OCI-LY7 (cell line): ENCODE measurements around the gene CYP4F2. TPM values are rescaled to one million over a fixed set of nuclear protein-coding genes. Genes with fewer than 3 reads are reported as not detected.
"Not testable (repeated sequence)": the region's sequence is repeated elsewhere in the genome, so short reads cannot be mapped to it uniquely, and the experiment has no call there.

Experiments used
- BruUV-seq: library from RNA; stranded (reverse); fragments of 400-500 nt; replicated peaks from 2 replicates; lab custom pipeline; 2021; lab: Mats Ljungman, UMichigan
- CTCF ChIA-PET: fragments of 300-600 bp; sonication (Branson Sonifier 250); formaldehyde crosslinking; loops from one replicate; lab custom pipeline; 2022; ENCODE audit warnings: antibody characterized with exemption; ENCODE audit not compliant: unreplicated experiment; lab: Charles Lee
- POLR2A ChIA-PET: fragments of 300-600 bp; sonication (Branson Sonifier 250); formaldehyde crosslinking; loops from one replicate; lab custom pipeline; 2022; ENCODE audit warnings: antibody characterized with exemption; lab: Charles Lee
- DNase-seq: peaks from one replicate; pipeline ENCODE4 v3.0.0-alpha.2; 2015; ENCODE audit warnings: low spot score
- H2AFZ ChIP-seq: fragments of 200-600 bp; sonication (generic), shearing (Covaris generic); 2 replicates; pipeline ENCODE4 v1.6.1; 2014; ENCODE audit warnings: mild to moderate bottlenecking, antibody characterized with exemption, low read length, moderate library complexity
- H3K27ac ChIP-seq: fragments of 200-600 bp; sonication (generic); 2 replicates; pipeline ENCODE4 v1.5.1; 2014; ENCODE audit warnings: mixed run types, low read depth, mild to moderate bottlenecking, moderate library complexity, low read length, inconsistent platforms; ENCODE audit not compliant: poor library complexity, severe bottlenecking
- H3K36me3 ChIP-seq: fragments of 200-600 bp; sonication (generic); 2 replicates; pipeline ENCODE4 v1.6.1; 2014; ENCODE audit warnings: mild to moderate bottlenecking, antibody characterized with exemption, low read length, moderate library complexity, mixed read lengths; ENCODE audit not compliant: insufficient read depth
- H3K4me1 ChIP-seq: fragments of 200-600 bp; sonication (generic); 2 replicates; pipeline ENCODE4 v1.5.1; 2014; ENCODE audit warnings: mild to moderate bottlenecking, low read length; ENCODE audit not compliant: insufficient read depth, poor library complexity, severe bottlenecking
- H3K4me2 ChIP-seq: fragments of 200-600 bp; sonication (generic); 2 replicates; pipeline ENCODE4 v1.6.1; 2014; ENCODE audit warnings: mild to moderate bottlenecking, low read length
- H3K4me3 ChIP-seq: fragments of 200-600 bp; sonication (generic); 2 replicates; pipeline ENCODE4 v1.5.1; 2014; ENCODE audit warnings: mild to moderate bottlenecking, low read depth, low read length; ENCODE audit not compliant: poor library complexity, severe bottlenecking
- H3K79me2 ChIP-seq: fragments of 200-600 bp; sonication (generic); 2 replicates; pipeline ENCODE4 v1.6.1; 2016; ENCODE audit warnings: low read depth, mild to moderate bottlenecking, low read length, moderate library complexity, mixed read lengths; ENCODE audit not compliant: insufficient read depth
- H3K9me2 ChIP-seq: fragments of 200-600 bp; sonication (generic); 2 replicates; pipeline ENCODE4 v1.6.1; 2016; ENCODE audit warnings: mild to moderate bottlenecking, low read length, mixed read lengths; ENCODE audit not compliant: insufficient read depth
- H3K9me3 ChIP-seq: fragments of 200-600 bp; sonication (generic); 2 replicates; pipeline ENCODE4 v1.6.1; 2014; ENCODE audit warnings: mild to moderate bottlenecking, mixed run types, low read length, mixed read lengths
- H4K20me1 ChIP-seq: fragments of 200-600 bp; sonication (generic); 2 replicates; pipeline ENCODE4 v1.6.1; 2014; ENCODE audit warnings: mild to moderate bottlenecking, antibody characterized with exemption, low read length, moderate library complexity, mixed read lengths; ENCODE audit not compliant: insufficient read depth
- EZH2phosphoT487 ChIP-seq: fragments of 200-600 bp; sonication (generic); IDR thresholded peaks from 2 replicates; pipeline ENCODE4 v1.6.1; 2018; ENCODE audit warnings: low read depth, borderline replicate concordance, mild to moderate bottlenecking, mixed run types, antibody characterized with exemption, low read length, moderate library complexity, mixed read lengths
- intact Hi-C: fragments of 100-400 bp; cut with micrococcal nuclease; formaldehyde crosslinking; loops from one replicate; pipeline ENCODE4 v1.10.0; 2022; ENCODE audit not compliant: unreplicated experiment
- total RNA-seq, 2 experiments: library from RNA; depleted of rRNA in 1 of 2; stranded (reverse); fragments of >200 nt in 1 of 2; shearing (Covaris generic) in 1 of 2; gene quantifications; 2 replicates each; pipeline ENCODE4 v1.2.3, GENCODE V29; 2014 to 2022
- TF ChIP-seq, protein P1 (sequence below): fragments of 200-600 bp; sonication (generic); conservative IDR thresholded peaks from 2 replicates; pipeline ENCODE4 v1.5.1; 2014; ENCODE audit warnings: mild to moderate bottlenecking, antibody characterized with exemption, low read length, moderate library complexity, mixed read lengths

The CYP4F2 gene
- total RNA-seq, 2 experiments from 2014 or later: not detected

DNA sequence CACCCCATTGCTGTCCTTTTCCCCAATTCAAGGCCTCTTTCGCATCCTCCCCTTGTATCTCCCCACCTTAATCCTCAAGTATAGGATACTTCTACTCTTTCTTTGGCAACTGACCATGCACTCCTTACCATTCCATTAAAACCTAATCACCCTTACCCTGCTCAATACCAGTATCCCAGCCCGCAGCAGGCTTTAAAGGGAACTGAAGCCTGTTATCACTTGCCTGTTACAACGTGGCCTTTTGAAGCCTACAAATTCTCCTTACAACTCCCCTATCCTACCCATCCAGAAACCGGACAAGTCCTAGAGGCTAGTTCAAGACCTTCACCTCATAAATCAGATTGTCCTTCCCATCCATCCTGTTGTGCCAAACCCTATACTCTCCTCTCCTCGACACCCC lies 66.2 kb downstream of the CYP4F2 start:
- intact Hi-C loops: no loop called here
- Histone ChIP-seq H3K4me2 (no peak overlapping the region), H3K27ac (no peak overlapping the region), H3K9me2 (no peaks in the 10 kb centered on the region), H2AFZ (no peak overlapping the region), H3K4me3 (no peak overlapping the region), H4K20me1 (no peaks in the 10 kb centered on the region), H3K4me1 (peaks cover 11% of the 10 kb centered on the region), H3K9me3 (no peaks in the 10 kb centered on the region), H3K79me2 (no peaks in the 10 kb centered on the region), H3K36me3 (no peaks in the 10 kb centered on the region)
- CTCF ChIA-PET: no interaction called here
- BruUV-seq: no TSS peak
- no peak for TF ChIP-seq EZH2phosphoT487
- TF ChIP-seq, protein P1, sequence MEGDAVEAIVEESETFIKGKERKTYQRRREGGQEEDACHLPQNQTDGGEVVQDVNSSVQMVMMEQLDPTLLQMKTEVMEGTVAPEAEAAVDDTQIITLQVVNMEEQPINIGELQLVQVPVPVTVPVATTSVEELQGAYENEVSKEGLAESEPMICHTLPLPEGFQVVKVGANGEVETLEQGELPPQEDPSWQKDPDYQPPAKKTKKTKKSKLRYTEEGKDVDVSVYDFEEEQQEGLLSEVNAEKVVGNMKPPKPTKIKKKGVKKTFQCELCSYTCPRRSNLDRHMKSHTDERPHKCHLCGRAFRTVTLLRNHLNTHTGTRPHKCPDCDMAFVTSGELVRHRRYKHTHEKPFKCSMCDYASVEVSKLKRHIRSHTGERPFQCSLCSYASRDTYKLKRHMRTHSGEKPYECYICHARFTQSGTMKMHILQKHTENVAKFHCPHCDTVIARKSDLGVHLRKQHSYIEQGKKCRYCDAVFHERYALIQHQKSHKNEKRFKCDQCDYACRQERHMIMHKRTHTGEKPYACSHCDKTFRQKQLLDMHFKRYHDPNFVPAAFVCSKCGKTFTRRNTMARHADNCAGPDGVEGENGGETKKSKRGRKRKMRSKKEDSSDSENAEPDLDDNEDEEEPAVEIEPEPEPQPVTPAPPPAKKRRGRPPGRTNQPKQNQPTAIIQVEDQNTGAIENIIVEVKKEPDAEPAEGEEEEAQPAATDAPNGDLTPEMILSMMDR: no peak
- POLR2A ChIA-PET: no interaction called here
- DNase-seq: no peak

DNA sequence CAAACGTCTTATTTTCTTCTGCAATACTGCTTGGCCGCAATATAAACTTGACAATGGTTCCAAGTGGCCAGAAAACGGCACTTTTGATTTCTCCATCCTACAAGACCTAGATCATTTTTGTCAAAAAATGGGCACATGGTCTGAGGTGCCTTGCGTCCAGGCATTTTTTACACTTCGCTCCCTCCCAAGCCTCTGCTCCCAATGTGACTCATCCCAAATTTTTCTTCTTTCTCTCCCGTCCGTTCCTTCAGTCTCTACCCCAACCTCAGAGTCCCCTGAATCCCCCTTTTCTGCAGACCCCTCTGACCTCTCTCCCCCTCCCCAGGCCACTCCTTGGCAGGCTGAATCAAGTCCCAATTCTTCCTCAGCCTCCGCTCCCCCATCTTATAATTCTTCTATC lies 68.1 kb downstream of the CYP4F2 start:
- H3K9me2 ChIP-seq: no peaks in the 10 kb centered on the region
- BruUV-seq: no TSS peak
- ChIA-PET CTCF (no interaction called here), POLR2A (no interaction called here)
- no peaks in the 10 kb centered on the region for H3K36me3 ChIP-seq
- H4K20me1 ChIP-seq: no peaks in the 10 kb centered on the region
- H3K4me3 ChIP-seq: no peak overlapping the region
- no peaks in the 10 kb centered on the region for H3K4me1 ChIP-seq
- no peaks in the 10 kb centered on the region for H3K9me3 ChIP-seq
- intact Hi-C loops: no loop called here
- no peak for DNase-seq
- H2AFZ ChIP-seq: no peak overlapping the region
- H3K27ac ChIP-seq: no peak overlapping the region
- no peak overlapping the region for H3K4me2 ChIP-seq
- no peak for TF ChIP-seq EZH2phosphoT487
- TF ChIP-seq, protein P1: no peak
- H3K79me2 ChIP-seq: no peaks in the 10 kb centered on the region

DNA sequence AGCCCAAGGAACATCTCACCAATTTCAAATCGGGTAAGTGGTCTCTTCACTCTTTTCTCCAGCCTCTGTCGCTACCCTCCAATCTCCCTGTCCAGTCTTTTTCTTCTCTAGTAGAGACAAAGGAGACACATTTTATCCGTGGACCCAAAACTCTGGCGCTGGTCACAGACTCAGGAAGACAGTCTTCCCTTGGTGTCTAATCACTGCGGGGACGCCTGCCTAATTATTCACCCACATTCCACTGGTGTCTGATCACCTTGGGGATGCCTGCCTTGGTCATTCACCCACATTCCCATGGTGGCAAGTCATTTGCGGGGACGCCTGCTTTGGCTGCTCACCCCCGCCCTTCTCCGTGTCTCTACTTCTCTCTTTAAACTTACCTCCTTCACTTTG lies 68.6 kb downstream of the CYP4F2 start:
- no peak overlapping the region for H3K4me2 ChIP-seq
- TF ChIP-seq, protein P1: no peak
- no peak for TF ChIP-seq EZH2phosphoT487
- H3K9me2 ChIP-seq: no peaks in the 10 kb centered on the region
- H3K36me3 ChIP-seq: no peaks in the 10 kb centered on the region
- ChIA-PET POLR2A (no interaction called here), CTCF (no interaction called here)
- no peaks in the 10 kb centered on the region for H3K79me2 ChIP-seq
- no peak for DNase-seq
- H3K9me3 ChIP-seq: no peaks in the 10 kb centered on the region
- intact Hi-C loops: no loop called here
- H4K20me1 ChIP-seq: no peaks in the 10 kb centered on the region
- no peak overlapping the region for H2AFZ ChIP-seq
- H3K4me3 ChIP-seq: no peak overlapping the region
- H3K4me1 ChIP-seq: no peaks in the 10 kb centered on the region
- BruUV-seq: no TSS peak
- H3K27ac ChIP-seq: no peak overlapping the region

DNA sequence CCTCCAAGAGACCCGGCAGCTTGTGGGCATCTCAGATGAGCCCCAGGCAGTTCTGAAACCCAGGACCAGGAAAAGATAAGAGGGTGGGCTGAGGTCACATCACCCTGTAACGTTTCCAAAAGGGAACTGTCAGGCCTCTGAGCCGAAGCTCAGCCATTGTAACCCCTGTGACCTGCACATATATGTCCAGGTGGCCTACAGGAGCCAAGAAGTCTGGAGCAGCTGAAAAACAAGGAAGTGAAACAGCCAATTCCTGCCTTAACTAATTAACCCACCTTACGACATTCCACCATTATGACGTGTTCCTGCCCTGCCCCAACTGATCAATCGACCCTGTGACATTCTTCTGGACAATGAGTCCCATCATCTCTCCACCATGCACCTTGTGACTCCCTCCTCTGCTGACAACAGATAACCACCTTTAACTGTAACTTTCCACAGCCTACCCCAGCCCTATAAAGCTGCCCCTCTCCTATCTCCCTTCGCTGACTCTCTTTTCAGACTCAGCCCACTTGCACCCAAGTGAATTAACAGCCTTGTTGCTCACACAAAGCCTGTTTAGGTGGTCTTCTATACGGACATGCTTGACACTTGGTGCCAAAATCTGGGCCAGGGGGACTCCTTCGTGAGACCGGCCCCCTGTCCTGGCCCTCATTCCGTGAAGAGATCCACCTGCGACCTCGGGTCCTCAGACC lies 69.1 kb downstream of the CYP4F2 start:
- H3K36me3 ChIP-seq, H3K79me2 ChIP-seq, DNase-seq, H3K4me2 ChIP-seq, H3K27ac ChIP-seq, BruUV-seq, H3K9me2 ChIP-seq, H4K20me1 ChIP-seq, intact Hi-C loops, H3K4me3 ChIP-seq, H3K9me3 ChIP-seq, H3K4me1 ChIP-seq, POLR2A ChIA-PET, CTCF ChIA-PET, H2AFZ ChIP-seq: not testable (repeated sequence)
